ENCODE results near the gene CCDC85B. TPM values are rescaled to one million over a fixed set of nuclear protein-coding genes. Genes with fewer than 3 reads are reported as not detected.

CCDC85B gene
- total RNA-seq, 1 experiment from 2014 or later, result 55.3 TPM

- peaks cover 12% of the 10 kb centered on the region for H3K36me3 Mint-ChIP-seq
- peak within 1 kb of the TSS; percentile 83 for H3K4me3 Mint-ChIP-seq
- H3K27me3 Mint-ChIP-seq (ENCODE audit: low read depth), result peaks cover 3% of the 10 kb centered on the region; the same call in 1 of the 2 replicates
- ATAC-seq (peak; percentile 90), DNase-seq (ENCODE audit: low spot score) (peak; percentile 99)
- CTCF ChIA-PET, result interaction anchor here (1.0 to 2.3 kb wide), 5 partner anchors 13 to 35 kb away, joined by 3 to 23 read pairs (median 4); partner anchors contain the start of genes CCDC85B and FIBP
- H3K27ac Mint-ChIP-seq, result peak within 1 kb of the TSS; percentile 11
- no peaks in the 10 kb centered on the region for H3K9me3 Mint-ChIP-seq
- peaks cover 18% of the 10 kb centered on the region for H3K4me1 Mint-ChIP-seq
- POLR2A ChIA-PET, result no interaction called here
- TF ChIP-seq, protein P1, sequence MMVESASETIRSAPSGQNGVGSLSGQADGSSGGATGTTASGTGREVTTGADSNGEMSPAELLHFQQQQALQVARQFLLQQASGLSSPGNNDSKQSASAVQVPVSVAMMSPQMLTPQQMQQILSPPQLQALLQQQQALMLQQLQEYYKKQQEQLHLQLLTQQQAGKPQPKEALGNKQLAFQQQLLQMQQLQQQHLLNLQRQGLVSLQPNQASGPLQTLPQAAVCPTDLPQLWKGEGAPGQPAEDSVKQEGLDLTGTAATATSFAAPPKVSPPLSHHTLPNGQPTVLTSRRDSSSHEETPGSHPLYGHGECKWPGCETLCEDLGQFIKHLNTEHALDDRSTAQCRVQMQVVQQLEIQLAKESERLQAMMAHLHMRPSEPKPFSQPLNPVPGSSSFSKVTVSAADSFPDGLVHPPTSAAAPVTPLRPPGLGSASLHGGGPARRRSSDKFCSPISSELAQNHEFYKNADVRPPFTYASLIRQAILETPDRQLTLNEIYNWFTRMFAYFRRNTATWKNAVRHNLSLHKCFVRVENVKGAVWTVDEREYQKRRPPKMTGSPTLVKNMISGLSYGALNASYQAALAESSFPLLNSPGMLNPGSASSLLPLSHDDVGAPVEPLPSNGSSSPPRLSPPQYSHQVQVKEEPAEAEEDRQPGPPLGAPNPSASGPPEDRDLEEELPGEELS (CRISPR knock-in tag; IDR thresholded peaks at IDR 0.05), result peak; percentile 92; the same call in 1 of the 2 replicates
- no peak for TF ChIP-seq GRHL2 (CRISPR knock-in tag; IDR thresholded peaks at IDR 0.05; ENCODE audit: insufficient replicate concordance, severe bottlenecking)
- no peak for TF ChIP-seq NR2C2 (CRISPR knock-in tag; IDR thresholded peaks at IDR 0.05)
- TF ChIP-seq CREM (CRISPR knock-in tag; IDR thresholded peaks at IDR 0.05), result peak; percentile 80; the same call in 1 of the 2 replicates
- no peak for TF ChIP-seq ATF3 (CRISPR knock-in tag; conservative IDR thresholded peaks at IDR 0.05)
- no peak for TF ChIP-seq TCF7 (CRISPR knock-in tag; IDR thresholded peaks at IDR 0.05; ENCODE audit: low read depth)
- TF ChIP-seq MXD4 (CRISPR knock-in tag; IDR thresholded peaks at IDR 0.05; ENCODE audit: borderline replicate concordance), result no peak
- TF ChIP-seq ELF4 (CRISPR knock-in tag; IDR thresholded peaks at IDR 0.05; ENCODE audit: low read depth), result no peak
- no peak for TF ChIP-seq PRRX2 (CRISPR knock-in tag; IDR thresholded peaks at IDR 0.05)
- no peak for TF ChIP-seq STAT6 (CRISPR knock-in tag; conservative IDR thresholded peaks at IDR 0.05; ENCODE audit: low read depth)
- TF ChIP-seq, protein P2, sequence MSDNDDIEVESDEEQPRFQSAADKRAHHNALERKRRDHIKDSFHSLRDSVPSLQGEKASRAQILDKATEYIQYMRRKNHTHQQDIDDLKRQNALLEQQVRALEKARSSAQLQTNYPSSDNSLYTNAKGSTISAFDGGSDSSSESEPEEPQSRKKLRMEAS (CRISPR knock-in tag; IDR thresholded peaks at IDR 0.05), result peak; percentile 22; the same call in 1 of the 2 replicates
- no peak for TF ChIP-seq HMGA2 (CRISPR knock-in tag; IDR thresholded peaks at IDR 0.05)
- no peak for TF ChIP-seq ZNF219 (CRISPR knock-in tag; IDR thresholded peaks at IDR 0.05; ENCODE audit: borderline replicate concordance)
- no peak for TF ChIP-seq CTCF (IDR thresholded peaks at IDR 0.05)
- no peak for TF ChIP-seq ZNF671 (CRISPR knock-in tag; IDR thresholded peaks at IDR 0.05)
- no peak for TF ChIP-seq PRDM15 (CRISPR knock-in tag; IDR thresholded peaks at IDR 0.05)
- TF ChIP-seq, protein P3, sequence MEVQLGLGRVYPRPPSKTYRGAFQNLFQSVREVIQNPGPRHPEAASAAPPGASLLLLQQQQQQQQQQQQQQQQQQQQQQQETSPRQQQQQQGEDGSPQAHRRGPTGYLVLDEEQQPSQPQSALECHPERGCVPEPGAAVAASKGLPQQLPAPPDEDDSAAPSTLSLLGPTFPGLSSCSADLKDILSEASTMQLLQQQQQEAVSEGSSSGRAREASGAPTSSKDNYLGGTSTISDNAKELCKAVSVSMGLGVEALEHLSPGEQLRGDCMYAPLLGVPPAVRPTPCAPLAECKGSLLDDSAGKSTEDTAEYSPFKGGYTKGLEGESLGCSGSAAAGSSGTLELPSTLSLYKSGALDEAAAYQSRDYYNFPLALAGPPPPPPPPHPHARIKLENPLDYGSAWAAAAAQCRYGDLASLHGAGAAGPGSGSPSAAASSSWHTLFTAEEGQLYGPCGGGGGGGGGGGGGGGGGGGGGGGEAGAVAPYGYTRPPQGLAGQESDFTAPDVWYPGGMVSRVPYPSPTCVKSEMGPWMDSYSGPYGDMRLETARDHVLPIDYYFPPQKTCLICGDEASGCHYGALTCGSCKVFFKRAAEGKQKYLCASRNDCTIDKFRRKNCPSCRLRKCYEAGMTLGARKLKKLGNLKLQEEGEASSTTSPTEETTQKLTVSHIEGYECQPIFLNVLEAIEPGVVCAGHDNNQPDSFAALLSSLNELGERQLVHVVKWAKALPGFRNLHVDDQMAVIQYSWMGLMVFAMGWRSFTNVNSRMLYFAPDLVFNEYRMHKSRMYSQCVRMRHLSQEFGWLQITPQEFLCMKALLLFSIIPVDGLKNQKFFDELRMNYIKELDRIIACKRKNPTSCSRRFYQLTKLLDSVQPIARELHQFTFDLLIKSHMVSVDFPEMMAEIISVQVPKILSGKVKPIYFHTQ (CRISPR knock-in tag; IDR thresholded peaks at IDR 0.05), result no peak
- peak; percentile 75; the same call in 1 of the 2 replicates for TF ChIP-seq KAT7 (CRISPR knock-in tag; IDR thresholded peaks at IDR 0.05; ENCODE audit: borderline replicate concordance)
- TF ChIP-seq, protein P4, sequence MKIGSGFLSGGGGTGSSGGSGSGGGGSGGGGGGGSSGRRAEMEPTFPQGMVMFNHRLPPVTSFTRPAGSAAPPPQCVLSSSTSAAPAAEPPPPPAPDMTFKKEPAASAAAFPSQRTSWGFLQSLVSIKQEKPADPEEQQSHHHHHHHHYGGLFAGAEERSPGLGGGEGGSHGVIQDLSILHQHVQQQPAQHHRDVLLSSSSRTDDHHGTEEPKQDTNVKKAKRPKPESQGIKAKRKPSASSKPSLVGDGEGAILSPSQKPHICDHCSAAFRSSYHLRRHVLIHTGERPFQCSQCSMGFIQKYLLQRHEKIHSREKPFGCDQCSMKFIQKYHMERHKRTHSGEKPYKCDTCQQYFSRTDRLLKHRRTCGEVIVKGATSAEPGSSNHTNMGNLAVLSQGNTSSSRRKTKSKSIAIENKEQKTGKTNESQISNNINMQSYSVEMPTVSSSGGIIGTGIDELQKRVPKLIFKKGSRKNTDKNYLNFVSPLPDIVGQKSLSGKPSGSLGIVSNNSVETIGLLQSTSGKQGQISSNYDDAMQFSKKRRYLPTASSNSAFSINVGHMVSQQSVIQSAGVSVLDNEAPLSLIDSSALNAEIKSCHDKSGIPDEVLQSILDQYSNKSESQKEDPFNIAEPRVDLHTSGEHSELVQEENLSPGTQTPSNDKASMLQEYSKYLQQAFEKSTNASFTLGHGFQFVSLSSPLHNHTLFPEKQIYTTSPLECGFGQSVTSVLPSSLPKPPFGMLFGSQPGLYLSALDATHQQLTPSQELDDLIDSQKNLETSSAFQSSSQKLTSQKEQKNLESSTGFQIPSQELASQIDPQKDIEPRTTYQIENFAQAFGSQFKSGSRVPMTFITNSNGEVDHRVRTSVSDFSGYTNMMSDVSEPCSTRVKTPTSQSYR (CRISPR knock-in tag; IDR thresholded peaks at IDR 0.05), result no peak
- TF ChIP-seq TEAD4 (CRISPR knock-in tag; IDR thresholded peaks at IDR 0.05), result no peak
- 0 out of 2 replicates have a peak, but pooled peaks have one; percentile 54 for TF ChIP-seq RELA (CRISPR knock-in tag; IDR thresholded peaks at IDR 0.05; ENCODE audit: borderline replicate concordance)
These were observed 28.7 kb downstream of the CCDC85B start, which contains the start of gene DRAP1 for GRCh38 chr11:65919141-65919572. Gene DRAP1 (plus strand): TSS chr11:65919426. CDS start chr11:65919502, 76 bp downstream.
